H1 (cell line): ENCODE results near the gene ACOT11. TPM values are rescaled to one million over a fixed set of nuclear protein-coding genes. Genes with fewer than 3 reads are reported as not detected.

Experiments
- CTCF ChIA-PET: fragments of 300-600 bp; sonication (Branson Sonifier 250); formaldehyde crosslinking; loops from one replicate; lab custom pipeline; 2021; ENCODE audit not compliant: partially characterized antibody; lab: Charles Lee
- POLR2A ChIA-PET: fragments of 300-600 bp; sonication (Branson Sonifier 250); formaldehyde crosslinking; loops from one replicate; lab custom pipeline; 2021; ENCODE audit warnings: inconsistent platforms; ENCODE audit not compliant: partially characterized antibody; lab: Charles Lee
- DNase-seq, 2 experiments: peaks; one replicate each; pipeline versions ENCODE4 v3.0.0 to v3.0.0-alpha.2; 2010 to 2022; ENCODE audit warnings: low spot score in 2 of 2, low read depth in 1 of 2, mixed read lengths in 1 of 2
- FAIRE-seq: peaks from 2 replicates; lab custom pipeline; 2011; peaks lifted over from hg19 to GRCh38; lab: Jason Lieb, UNC
- H2AFZ ChIP-seq: 2 replicates; pipeline ENCODE4 v1.8.1; 2012; ENCODE audit warnings: low read length, inconsistent platforms
- H2AK5ac ChIP-seq: 2 replicates; pipeline ENCODE4 v1.6.1; 2013; ENCODE audit warnings: low read depth, low read length
- H2BK120ac ChIP-seq: replicated peaks from 2 replicates; pipeline ENCODE3; 2013; ENCODE audit warnings: low read depth, low read length, inconsistent platforms
- H2BK12ac ChIP-seq: 2 replicates; pipeline ENCODE4 v1.6.1; 2013; ENCODE audit warnings: low read depth, low read length
- H2BK15ac ChIP-seq: 2 replicates; pipeline ENCODE4 v1.6.1; 2013; ENCODE audit warnings: low read length
- H2BK20ac ChIP-seq: 2 replicates; pipeline ENCODE4 v1.6.1; 2013; ENCODE audit warnings: low read length
- H2BK5ac ChIP-seq: 2 replicates; pipeline ENCODE4 v1.6.1; 2013; ENCODE audit warnings: low read depth, low read length
- H3K14ac ChIP-seq: 2 replicates; pipeline ENCODE4 v1.6.1; 2013; ENCODE audit warnings: inconsistent platforms; ENCODE audit not compliant: insufficient read length
- H3K18ac ChIP-seq: 2 replicates; pipeline ENCODE4 v1.6.1; 2013; ENCODE audit warnings: low read length; ENCODE audit errors: extremely low read depth
- H3K23ac ChIP-seq: 2 replicates; pipeline ENCODE4 v1.6.1; 2013; ENCODE audit warnings: inconsistent platforms; ENCODE audit not compliant: insufficient read length
- H3K23me2 ChIP-seq: 2 replicates; pipeline ENCODE4 v1.6.1; 2013; ENCODE audit warnings: low read depth, low read length
- H3K27ac ChIP-seq: 2 replicates; pipeline ENCODE4 v1.6.1; 2011; ENCODE audit warnings: low read depth, low read length, inconsistent platforms
- H3K27me3 ChIP-seq, 4 experiments: replicated peaks in 1 of 4; 1 replicate in 1 of 4; 2 replicates in 3 of 4; pipeline versions ENCODE4 v1.6.1 to v1.8.1; 2011 to 2013; ENCODE audit warnings: low read length in 3 of 4, mild to moderate bottlenecking in 3 of 4, inconsistent platforms in 2 of 4, mixed read lengths in 2 of 4, moderate library complexity in 1 of 4; ENCODE audit not compliant: control insufficient read depth in 3 of 4, insufficient read depth in 3 of 4; ENCODE audit errors: extremely low read depth in 1 of 4
- H3K36me3 ChIP-seq, 4 experiments: 2 replicates each; pipeline versions ENCODE4 v1.6.1 to v1.8.1; 2011 to 2013; ENCODE audit warnings: mild to moderate bottlenecking in 4 of 4, low read length in 3 of 4, moderate library complexity in 2 of 4, control low read depth in 1 of 4, inconsistent platforms in 1 of 4; ENCODE audit not compliant: insufficient read depth in 4 of 4, control insufficient read depth in 2 of 4
- H3K4ac ChIP-seq: replicated peaks from 2 replicates; pipeline ENCODE3; 2013; ENCODE audit warnings: low read length, low read depth, mixed read lengths, inconsistent platforms; ENCODE audit not compliant: insufficient read length
- H3K4me1 ChIP-seq, 4 experiments: replicated peaks in 1 of 4; 1 replicate in 1 of 4; 2 replicates in 3 of 4; pipeline versions ENCODE4 v1.6.1 to v1.8.1; 2011 to 2013; ENCODE audit warnings: low read length in 3 of 4, inconsistent platforms in 2 of 4, mixed read lengths in 1 of 4; ENCODE audit not compliant: insufficient read depth in 4 of 4, control insufficient read depth in 3 of 4
- H3K4me2 ChIP-seq, 2 experiments: 2 replicates each; pipeline versions ENCODE4 v1.6.1 to v1.8.1; 2011 to 2013; ENCODE audit warnings: low read depth in 2 of 2, low read length in 2 of 2, control low read depth in 1 of 2, inconsistent platforms in 1 of 2, mild to moderate bottlenecking in 1 of 2; ENCODE audit not compliant: insufficient read depth in 1 of 2
- H3K4me3 ChIP-seq, 4 experiments: fragments of 200-600, 300-600 bp in 1 of 4; sonication (generic), shearing (Covaris generic), sonication (Bioruptor Twin) in 1 of 4; 2 replicates each; pipeline versions ENCODE4 v1.5.1 to v1.8.1; 2011 to 2016; ENCODE audit warnings: low read length in 4 of 4, low read depth in 3 of 4, control low read depth in 2 of 4, inconsistent platforms in 2 of 4, mild to moderate bottlenecking in 2 of 4, mixed read lengths in 1 of 4, moderate library complexity in 1 of 4; ENCODE audit not compliant: insufficient read depth in 2 of 4; ENCODE audit errors: extremely low read depth in 1 of 4
- H3K56ac ChIP-seq: replicated peaks from 2 replicates; pipeline ENCODE3; 2013; ENCODE audit warnings: low read depth, mild to moderate bottlenecking, mixed read lengths, low read length, inconsistent platforms; ENCODE audit not compliant: insufficient read length
- H3K79me1 ChIP-seq: 2 replicates; pipeline ENCODE4 v1.6.1; 2013; ENCODE audit warnings: low read depth, low read length, control low read depth
- H3K79me2 ChIP-seq, 2 experiments: 2 replicates each; pipeline versions ENCODE4 v1.6.1 to v1.8.1; 2012 to 2013; ENCODE audit warnings: low read length in 2 of 2, mild to moderate bottlenecking in 2 of 2, inconsistent platforms in 1 of 2; ENCODE audit not compliant: insufficient read depth in 2 of 2, control insufficient read depth in 1 of 2
- H3K9ac ChIP-seq, 4 experiments: replicated peaks in 1 of 4; 1 replicate in 1 of 4; 2 replicates in 3 of 4; pipeline versions ENCODE4 v1.6.1 to v1.8.1; 2011 to 2013; ENCODE audit warnings: low read depth in 3 of 4, low read length in 3 of 4, control low read depth in 2 of 4, mild to moderate bottlenecking in 2 of 4, moderate library complexity in 2 of 4, inconsistent platforms in 1 of 4; ENCODE audit errors: extremely low read depth in 1 of 4
- H3K9me3 ChIP-seq, 2 experiments: 2 replicates each; pipeline versions ENCODE4 v1.6.1 to v1.8.1; 2012 to 2013; ENCODE audit warnings: mild to moderate bottlenecking in 2 of 2, moderate library complexity in 2 of 2, control low read depth in 1 of 2, inconsistent platforms in 1 of 2, low read depth in 1 of 2, low read length in 1 of 2, mixed read lengths in 1 of 2; ENCODE audit not compliant: insufficient read depth in 2 of 2
- H4K20me1 ChIP-seq, 2 experiments: replicated peaks in 1 of 2; 2 replicates each; pipeline versions ENCODE3 to v1.8.1; 2011 to 2013; ENCODE audit warnings: inconsistent platforms in 2 of 2, low read length in 2 of 2, mild to moderate bottlenecking in 1 of 2; ENCODE audit not compliant: insufficient read depth in 2 of 2, control insufficient read depth in 1 of 2
- H4K5ac ChIP-seq: 2 replicates; pipeline ENCODE4 v1.6.1; 2013; ENCODE audit warnings: low read length, low read depth, mixed read lengths, inconsistent platforms; ENCODE audit not compliant: insufficient read length
- H4K8ac ChIP-seq: 2 replicates; pipeline ENCODE4 v1.8.0; 2013; ENCODE audit warnings: mild to moderate bottlenecking, moderate library complexity, low read length, inconsistent platforms; ENCODE audit not compliant: insufficient read depth; ENCODE audit errors: extremely low read depth
- H4K91ac ChIP-seq: replicated peaks from 2 replicates; pipeline ENCODE3; 2013; ENCODE audit warnings: low read length, mixed read lengths, inconsistent platforms; ENCODE audit not compliant: insufficient read length
- ATF3 ChIP-seq: IDR thresholded peaks from 2 replicates; pipeline ENCODE4 v1.6.1; 2011; ENCODE audit warnings: low read depth, mild to moderate bottlenecking, low read length; ENCODE audit not compliant: insufficient read depth
- BACH1 ChIP-seq: IDR thresholded peaks from 2 replicates; pipeline ENCODE4 v1.6.1; 2012; ENCODE audit warnings: low read length, improper control_type of control experiment
- CHD2 ChIP-seq: IDR thresholded peaks from 2 replicates; pipeline ENCODE4 v1.6.1; 2012; ENCODE audit warnings: low read length, improper control_type of control experiment
- NANOG ChIP-seq: IDR thresholded peaks from 2 replicates; pipeline ENCODE4 v1.6.1; 2011; ENCODE audit warnings: low read length, low read depth, mild to moderate bottlenecking, inconsistent platforms; ENCODE audit not compliant: insufficient read depth, poor library complexity, severe bottlenecking
- POLR2A ChIP-seq, 2 experiments: IDR thresholded peaks; 1 replicate in 1 of 2; 2 replicates in 1 of 2; pipeline ENCODE4 v1.6.1; 2011; ENCODE audit warnings: low read depth in 2 of 2, low read length in 2 of 2, mild to moderate bottlenecking in 2 of 2; ENCODE audit errors: control extremely low read depth in 1 of 2
- POU5F1 ChIP-seq: IDR thresholded peaks from 2 replicates; pipeline ENCODE4 v1.6.1; 2011; ENCODE audit warnings: low read depth, mild to moderate bottlenecking, low read length, moderate library complexity
- RNF2 ChIP-seq: fragments of 200-900, 300-1000 bp; sonication (generic); IDR thresholded peaks from 2 replicates; pipeline ENCODE4 v1.7.1; 2016; ENCODE audit warnings: borderline replicate concordance, low read depth, mild to moderate bottlenecking, antibody characterized with exemption, low read length; ENCODE audit not compliant: poor library complexity, severe bottlenecking; ENCODE audit errors: missing control alignments
- RXRA ChIP-seq: IDR thresholded peaks from 2 replicates; pipeline ENCODE4 v1.6.1; 2011; ENCODE audit warnings: low read depth, mild to moderate bottlenecking, low read length, moderate library complexity; ENCODE audit not compliant: insufficient read depth
- SP1 ChIP-seq: IDR thresholded peaks from 2 replicates; pipeline ENCODE4 v1.6.1; 2011; ENCODE audit warnings: low read depth, low read length
- TBP ChIP-seq: IDR thresholded peaks from 2 replicates; pipeline ENCODE4 v1.6.1; 2011; ENCODE audit warnings: low read depth, low read length, improper control_type of control experiment
- TEAD4 ChIP-seq: IDR thresholded peaks from 2 replicates; pipeline ENCODE4 v1.6.1; 2012; ENCODE audit warnings: low read depth, low read length, inconsistent platforms, mixed read lengths
- USF2 ChIP-seq: IDR thresholded peaks from 2 replicates; pipeline ENCODE4 v1.6.1; 2011; ENCODE audit warnings: low read length, improper control_type of control experiment
- whole genome bisulfite sequencing, 2 experiments: shearing (Covaris generic) in 1 of 2; methylation state at CpG; one replicate each; pipeline versions ENCODE4 v1.1.6 to v1.1.7; 2013 to 2015; ENCODE audit warnings: low lambda C conversion rate in 2 of 2, mixed read lengths in 2 of 2, inconsistent platforms in 1 of 2, low coverage in 1 of 2, missing lambda C conversion rate in 1 of 2; ENCODE audit not compliant: insufficient replicate concordance in 2 of 2, insufficient coverage in 1 of 2, insufficient read length in 1 of 2; ENCODE audit errors: extremely low coverage in 1 of 2, missing lambda C conversion rate in 1 of 2; 5-methylcytosine and 5-hydroxymethylcytosine counted together
- polyA plus RNA-seq, 7 experiments: library from polyadenylated mRNA; depleted of rRNA in 3 of 7; stranded (reverse) in 5 of 7; unstranded in 2 of 7; fragments of >200 nt in 5 of 7; fragments of 200-250 nt in 2 of 7; gene quantifications; 1 replicate in 5 of 7; 2 replicates in 1 of 7; 4 replicates in 1 of 7; pipeline versions ENCODE4 v1.2.1 to v1.2.3, GENCODE V29; 2011 to 2013; ENCODE audit warnings: missing spikeins in 2 of 7, mixed read lengths in 2 of 7
- total RNA-seq: library from RNA; stranded (reverse); fragmentation: NEBNext Ultra II Directional; extraction: Animal tissue kit (Norgen Biotek cat#: 25700); gene quantifications from 2 replicates; pipeline ENCODE4 v1.2.1, GENCODE V29; 2021

Gene ACOT11
- total and polyA plus RNA-seq, 2 of the 8 experiments (the other 6 are each of a cell fraction or from before 2014, with no cell fraction given), result 3.8 to 4.5 TPM

GRCh38 chr1:54595956-54596498, 48.0 kb downstream of the ACOT11 start:
- Histone ChIP-seq H3K79me1 (no peaks in the 10 kb centered on the region), H3K4ac (no peak overlapping the region), H3K23ac (no peak overlapping the region), H4K20me1 (peaks cover 0 to 3% of the 10 kb centered on the region in 2 experiments), H3K18ac (no peak overlapping the region), H2AFZ (no peak overlapping the region), H3K36me3 (no peaks in the 10 kb centered on the region), H3K4me2 (no peak overlapping the region), H3K79me2 (no peaks in the 10 kb centered on the region), H2BK120ac (no peak overlapping the region), H3K4me3 (no peak overlapping the region), H4K8ac (no peak overlapping the region; the same call in 1 of the 2 replicates), H3K14ac (no peak overlapping the region), H2AK5ac (no peak overlapping the region), H2BK20ac (no peak overlapping the region), H3K9ac (peak overlapping the region in 1 of 4 experiments; percentile 31; a peak in 1 of 7 replicates), H2BK15ac (no peak overlapping the region), H3K4me1 (no peaks in the 10 kb centered on the region; a peak in 3 of 7 replicates), H3K27me3 (no peaks in the 10 kb centered on the region), H3K27ac (no peak overlapping the region), H4K91ac (no peak overlapping the region), H2BK12ac (no peak overlapping the region), H3K56ac (no peak overlapping the region), H3K23me2 (no peaks in the 10 kb centered on the region), H3K9me3 (no peaks in the 10 kb centered on the region), H2BK5ac (no peak overlapping the region; the same call in 1 of the 2 replicates), H4K5ac (no peak overlapping the region)
- no peak for FAIRE-seq
- 81% methylated on average over 3 of the region's 3 CpGs; no CpG with 5 or more reads in 1 of the 2 experiments for WGBS, 2 experiments
- TF ChIP-seq CHD2 (no peak), POU5F1 (no peak), POLR2A (IDR thresholded peaks at IDR 0.05; ENCODE audit: control extremely low read depth in 1 of 2, low read depth in 2 of 2, low read length in 2 of 2) (no peak), USF2 (no peak), BACH1 (no peak), TBP (no peak), RNF2 (no peak), RXRA (no peak), NANOG (no peak), SP1 (no peak), ATF3 (no peak), TEAD4 (no peak)
- ChIA-PET POLR2A (interaction anchor here (0.6 kb wide), 1 partner anchor 13 kb away, joined by 3 read pairs; no protein-coding TSS in a partner anchor), CTCF (interaction anchor here (1.1 to 1.6 kb wide), 5 partner anchors 16 to 222 kb away, joined by 3 to 6 read pairs (median 3); no protein-coding TSS in a partner anchor)
- no peak for DNase-seq
